Measurements from ENCODE around the gene PSMG3.

Gene PSMG3

DNA sequence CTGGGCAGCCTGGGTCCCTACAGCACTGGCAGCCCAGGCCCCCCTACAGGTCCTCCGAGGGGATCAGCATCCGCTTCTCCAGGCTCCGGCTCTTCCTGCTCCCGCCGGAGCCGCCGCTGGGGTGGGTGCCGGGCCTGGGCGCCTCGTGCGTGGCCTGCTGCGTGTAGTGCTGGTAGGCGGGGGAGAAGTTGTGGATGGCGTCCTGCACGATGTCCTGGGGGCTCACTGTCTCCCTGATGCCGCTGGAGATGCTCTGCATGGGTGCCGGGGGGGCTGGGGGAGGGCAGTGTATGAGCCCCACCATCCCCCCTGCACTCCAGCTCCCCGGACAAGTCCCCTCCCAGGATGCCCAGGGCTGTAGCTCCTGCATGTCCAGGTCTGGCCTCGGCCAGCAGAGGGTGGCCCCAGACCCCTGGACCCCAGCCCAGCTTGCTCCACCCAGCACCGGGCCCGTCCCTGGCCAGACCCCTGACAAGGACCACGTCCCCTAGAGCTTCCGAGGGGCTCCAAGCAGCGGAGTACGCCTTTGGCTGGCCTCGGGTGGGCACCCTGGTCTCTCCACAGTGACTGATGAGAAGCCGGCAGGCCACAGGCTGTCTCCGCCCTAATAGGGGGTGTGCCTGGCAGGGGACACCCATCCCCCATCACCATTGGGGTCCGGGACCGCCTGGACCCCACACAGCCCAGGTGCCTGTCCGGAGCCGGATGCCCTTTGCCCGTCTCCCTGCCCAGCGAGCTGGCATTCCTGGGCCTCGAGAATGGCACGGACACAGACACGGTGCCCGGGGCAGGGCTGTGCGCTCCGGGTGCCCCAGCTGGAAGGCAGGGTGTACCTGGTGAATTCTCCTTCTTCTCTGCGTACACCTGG lies 22.7 kb downstream of the PSMG3 start:
- Histone ChIP-seq H3K9ac (ENCODE audit: low read length) (no peak overlapping the region), H3K9me3 (ENCODE audit: low read length) (no peaks in the 10 kb centered on the region), H3K36me3 (ENCODE audit: insufficient read depth, low read length) (peaks cover 22% of the 10 kb centered on the region; the same call in 1 of the 2 replicates), H3F3A (ENCODE audit: insufficient read depth, low read length) (no peaks in the 10 kb centered on the region), H4K20me1 (ENCODE audit: insufficient read depth, low read length) (no peaks in the 10 kb centered on the region), H3K79me2 (ENCODE audit: insufficient read depth, low read length) (no peaks in the 10 kb centered on the region), H3K4me3 (ENCODE audit: low read depth, low read length, poor library complexity, severe bottlenecking) (no peak overlapping the region), H3K4me2 (ENCODE audit: low read length) (no peak overlapping the region), H3K4me1 (ENCODE audit: insufficient read depth, low read length, severe bottlenecking) (no peaks in the 10 kb centered on the region), H3K9me2 (ENCODE audit: low read depth, low read length) (no peaks in the 10 kb centered on the region), H3K27me3 (ENCODE audit: insufficient read depth, low read length) (peaks cover 5% of the 10 kb centered on the region; the same call in 1 of the 2 replicates), H2AFZ (ENCODE audit: low read length) (no peak overlapping the region), H3K27ac (ENCODE audit: low read depth, low read length, poor library complexity, severe bottlenecking) (no peak overlapping the region)
- TF ChIP-seq, protein P1, sequence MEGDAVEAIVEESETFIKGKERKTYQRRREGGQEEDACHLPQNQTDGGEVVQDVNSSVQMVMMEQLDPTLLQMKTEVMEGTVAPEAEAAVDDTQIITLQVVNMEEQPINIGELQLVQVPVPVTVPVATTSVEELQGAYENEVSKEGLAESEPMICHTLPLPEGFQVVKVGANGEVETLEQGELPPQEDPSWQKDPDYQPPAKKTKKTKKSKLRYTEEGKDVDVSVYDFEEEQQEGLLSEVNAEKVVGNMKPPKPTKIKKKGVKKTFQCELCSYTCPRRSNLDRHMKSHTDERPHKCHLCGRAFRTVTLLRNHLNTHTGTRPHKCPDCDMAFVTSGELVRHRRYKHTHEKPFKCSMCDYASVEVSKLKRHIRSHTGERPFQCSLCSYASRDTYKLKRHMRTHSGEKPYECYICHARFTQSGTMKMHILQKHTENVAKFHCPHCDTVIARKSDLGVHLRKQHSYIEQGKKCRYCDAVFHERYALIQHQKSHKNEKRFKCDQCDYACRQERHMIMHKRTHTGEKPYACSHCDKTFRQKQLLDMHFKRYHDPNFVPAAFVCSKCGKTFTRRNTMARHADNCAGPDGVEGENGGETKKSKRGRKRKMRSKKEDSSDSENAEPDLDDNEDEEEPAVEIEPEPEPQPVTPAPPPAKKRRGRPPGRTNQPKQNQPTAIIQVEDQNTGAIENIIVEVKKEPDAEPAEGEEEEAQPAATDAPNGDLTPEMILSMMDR (IDR thresholded peaks at IDR 0.05; ENCODE audit: low read length), result no peak
- no peak for TF ChIP-seq EZH2 (IDR thresholded peaks at IDR 0.05; ENCODE audit: borderline replicate concordance, low read length)

DNA sequence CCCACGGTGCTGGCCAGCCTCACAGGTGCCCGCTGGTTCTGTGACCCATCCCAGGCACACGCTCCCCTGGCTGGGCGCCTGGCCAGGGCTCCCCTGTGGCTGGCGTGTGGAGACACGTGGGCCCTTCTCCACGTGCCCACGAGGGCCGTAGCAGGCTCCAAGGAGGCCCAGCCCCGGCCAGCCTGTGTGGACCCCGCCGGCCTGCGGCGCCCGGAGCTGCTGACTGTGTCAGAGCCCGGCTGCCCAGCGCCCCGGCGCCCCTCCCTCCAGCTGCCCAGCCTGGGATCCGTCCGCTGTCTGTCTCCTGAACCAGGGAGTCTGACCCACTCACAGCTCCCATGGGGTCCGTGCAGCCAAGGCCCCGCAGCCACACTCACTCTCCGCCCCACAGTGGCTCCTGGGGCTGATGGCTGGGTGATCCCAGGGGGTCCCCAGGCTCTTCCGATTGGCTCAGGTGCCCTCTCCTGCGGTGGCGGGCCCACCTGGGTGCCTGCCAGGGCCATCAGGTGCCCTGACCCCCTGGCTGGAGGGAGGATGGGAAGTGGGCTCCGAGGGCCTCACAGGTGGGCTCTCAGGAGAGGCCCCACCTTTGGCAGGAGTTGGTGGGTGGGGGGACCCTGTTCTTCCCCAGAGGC lies 23.4 kb downstream of the PSMG3 start:
- no peak overlapping the region for H3K4me3 ChIP-seq (ENCODE audit: low read depth, low read length, poor library complexity, severe bottlenecking)
- H4K20me1 ChIP-seq (ENCODE audit: insufficient read depth, low read length), result no peaks in the 10 kb centered on the region
- no peak overlapping the region for H3K4me2 ChIP-seq (ENCODE audit: low read length)
- H3K27me3 ChIP-seq (ENCODE audit: insufficient read depth, low read length), result peaks cover 3% of the 10 kb centered on the region; the same call in 1 of the 2 replicates
- H3K9ac ChIP-seq (ENCODE audit: low read length), result no peak overlapping the region
- H3K4me1 ChIP-seq (ENCODE audit: insufficient read depth, low read length, severe bottlenecking), result no peaks in the 10 kb centered on the region
- no peaks in the 10 kb centered on the region for H3K9me2 ChIP-seq (ENCODE audit: low read depth, low read length)
- peaks cover 29% of the 10 kb centered on the region for H3K36me3 ChIP-seq (ENCODE audit: insufficient read depth, low read length)
- no peaks in the 10 kb centered on the region for H3K9me3 ChIP-seq (ENCODE audit: low read length)
- H2AFZ ChIP-seq (ENCODE audit: low read length), result no peak overlapping the region
- H3F3A ChIP-seq (ENCODE audit: insufficient read depth, low read length), result no peaks in the 10 kb centered on the region
- TF ChIP-seq, protein P1 (IDR thresholded peaks at IDR 0.05; ENCODE audit: low read length), result no peak
- TF ChIP-seq EZH2 (IDR thresholded peaks at IDR 0.05; ENCODE audit: borderline replicate concordance, low read length), result no peak
- no peak overlapping the region for H3K27ac ChIP-seq (ENCODE audit: low read depth, low read length, poor library complexity, severe bottlenecking)
- no peaks in the 10 kb centered on the region for H3K79me2 ChIP-seq (ENCODE audit: insufficient read depth, low read length)

DNA sequence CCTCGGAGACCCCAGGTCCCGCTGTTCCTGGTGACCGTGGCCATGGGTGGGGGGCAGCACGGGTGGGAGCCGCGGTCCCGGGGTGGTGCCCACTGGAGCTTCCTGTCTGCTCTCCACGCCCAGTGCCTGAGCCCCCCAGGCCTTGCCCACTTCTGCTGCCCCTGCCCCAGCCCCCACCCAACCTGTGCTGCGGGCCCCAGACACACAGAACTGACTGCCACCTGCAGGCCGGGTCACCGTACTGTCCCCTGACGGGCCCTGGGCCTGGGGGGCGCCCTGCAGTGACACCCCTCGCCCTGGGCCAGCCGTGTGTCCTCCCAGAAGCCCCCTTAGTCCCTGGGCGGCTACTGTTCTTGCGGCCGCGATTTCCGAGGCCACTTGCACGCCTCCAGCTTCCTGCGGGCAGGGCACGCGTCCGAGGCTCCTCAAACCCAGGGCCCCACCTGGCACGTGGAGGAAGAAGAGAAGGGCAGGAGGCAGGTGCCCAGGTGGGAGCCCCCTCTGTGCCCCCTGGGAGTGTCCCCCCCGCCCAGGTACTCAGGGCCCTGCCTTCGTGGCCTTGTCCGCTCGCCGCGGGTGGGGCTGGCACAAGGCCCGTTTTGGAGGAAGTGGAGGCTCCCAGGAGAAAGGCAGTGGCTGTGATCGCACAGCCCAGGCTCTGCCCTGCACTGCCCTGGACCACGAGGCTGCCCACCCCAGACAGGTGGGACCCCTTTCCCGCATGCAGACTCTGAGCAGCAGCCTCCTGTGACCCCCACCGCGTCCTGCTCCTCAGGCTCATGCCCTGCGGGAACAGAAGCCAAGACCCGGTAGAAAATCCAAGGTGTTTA lies 24.2 kb downstream of the PSMG3 start:
- Histone ChIP-seq H3K27me3 (ENCODE audit: insufficient read depth, low read length) (peaks cover 1% of the 10 kb centered on the region; the same call in 1 of the 2 replicates), H4K20me1 (ENCODE audit: insufficient read depth, low read length) (no peaks in the 10 kb centered on the region), H3K27ac (ENCODE audit: low read depth, low read length, poor library complexity, severe bottlenecking) (no peak overlapping the region), H3K9me2 (ENCODE audit: low read depth, low read length) (no peaks in the 10 kb centered on the region), H3K4me2 (ENCODE audit: low read length) (no peak overlapping the region), H3K4me3 (ENCODE audit: low read depth, low read length, poor library complexity, severe bottlenecking) (no peak overlapping the region), H3K79me2 (ENCODE audit: insufficient read depth, low read length) (no peaks in the 10 kb centered on the region), H3K9ac (ENCODE audit: low read length) (no peak overlapping the region), H3F3A (ENCODE audit: insufficient read depth, low read length) (no peaks in the 10 kb centered on the region), H2AFZ (ENCODE audit: low read length) (no peak overlapping the region), H3K4me1 (ENCODE audit: insufficient read depth, low read length, severe bottlenecking) (no peaks in the 10 kb centered on the region), H3K36me3 (ENCODE audit: insufficient read depth, low read length) (peaks cover 34% of the 10 kb centered on the region), H3K9me3 (ENCODE audit: low read length) (no peaks in the 10 kb centered on the region)
- no peak for TF ChIP-seq EZH2 (IDR thresholded peaks at IDR 0.05; ENCODE audit: borderline replicate concordance, low read length)
- TF ChIP-seq, protein P1 (IDR thresholded peaks at IDR 0.05; ENCODE audit: low read length), result no peak; the same call in 1 of the 2 replicates

All from OCI-LY1 (cell line).